Ovary (tissue), 3 donors: ENCODE measurements around the gene SLC49A4.

Source experiments
- CTCF ChIP-seq, 3 donors: fragments of 450-650 bp in 2 of 3; fragments of 200-600 bp in 1 of 3; IDR thresholded peaks; one replicate each; pipeline versions ENCODE4 v1.5.1 to v1.8.0; 2016 to 2022; ENCODE audit warnings: antibody characterized with exemption in 3 of 3, mild to moderate bottlenecking in 1 of 3
- EP300 ChIP-seq: sonication (generic); formaldehyde crosslinking; IDR thresholded peaks from one replicate; pipeline ENCODE4 v1.6.1; 2017; ENCODE audit warnings: antibody characterized with exemption
- POLR2A ChIP-seq: fragments of 450-650 bp; IDR thresholded peaks from one replicate; pipeline ENCODE4 v1.6.1; 2017; ENCODE audit warnings: antibody characterized with exemption, mild to moderate bottlenecking, moderate library complexity
- donor health status: DM: no; HTN: no; CAD: no.

GRCh38 chr3:122760453-122761271 is 34.2 kb upstream of the SLC49A4 start:
- no peak for TF ChIP-seq CTCF (IDR thresholded peaks at IDR 0.05)
- TF ChIP-seq POLR2A, result no peak
- TF ChIP-seq EP300, result no peak
